NB4 (cell line): ENCODE data around the gene TMEM44.

Experiments
- DNase-seq: peaks from one replicate; pipeline ENCODE4 v3.0.0; 2010; ENCODE audit warnings: low read depth
- H3K4me3 ChIP-seq: one replicate; pipeline ENCODE4 v1.5.1; 2011; ENCODE audit warnings: mild to moderate bottlenecking, low read depth, low read length, moderate library complexity
- MYC ChIP-seq: IDR thresholded peaks from 2 replicates; pipeline ENCODE4 v1.6.1; 2011; ENCODE audit warnings: low read depth, low read length
- POLR2A ChIP-seq: IDR thresholded peaks from 2 replicates; pipeline ENCODE4 v1.6.1; 2011; ENCODE audit warnings: mild to moderate bottlenecking; ENCODE audit not compliant: insufficient read length; ENCODE audit errors: extremely low read depth
- TF ChIP-seq, protein P1 (sequence below): IDR thresholded peaks from 2 replicates; pipeline ENCODE4 v1.6.1; 2011; ENCODE audit warnings: low read depth, low read length
- TF ChIP-seq, protein P2 (sequence below): IDR thresholded peaks from one replicate; pipeline ENCODE4 v1.5.1; 2012; ENCODE audit warnings: low read depth, low read length

The TMEM44 gene

GRCh38 chr3:194577986-194578905, 55.0 kb downstream of the TMEM44 start:
- no peak overlapping the region for H3K4me3 ChIP-seq
- peak; percentile 87 for DNase-seq
- TF ChIP-seq, protein P1, sequence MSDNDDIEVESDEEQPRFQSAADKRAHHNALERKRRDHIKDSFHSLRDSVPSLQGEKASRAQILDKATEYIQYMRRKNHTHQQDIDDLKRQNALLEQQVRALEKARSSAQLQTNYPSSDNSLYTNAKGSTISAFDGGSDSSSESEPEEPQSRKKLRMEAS, result no peak
- no peak for TF ChIP-seq MYC
- TF ChIP-seq POLR2A, result no peak
- TF ChIP-seq, protein P2, sequence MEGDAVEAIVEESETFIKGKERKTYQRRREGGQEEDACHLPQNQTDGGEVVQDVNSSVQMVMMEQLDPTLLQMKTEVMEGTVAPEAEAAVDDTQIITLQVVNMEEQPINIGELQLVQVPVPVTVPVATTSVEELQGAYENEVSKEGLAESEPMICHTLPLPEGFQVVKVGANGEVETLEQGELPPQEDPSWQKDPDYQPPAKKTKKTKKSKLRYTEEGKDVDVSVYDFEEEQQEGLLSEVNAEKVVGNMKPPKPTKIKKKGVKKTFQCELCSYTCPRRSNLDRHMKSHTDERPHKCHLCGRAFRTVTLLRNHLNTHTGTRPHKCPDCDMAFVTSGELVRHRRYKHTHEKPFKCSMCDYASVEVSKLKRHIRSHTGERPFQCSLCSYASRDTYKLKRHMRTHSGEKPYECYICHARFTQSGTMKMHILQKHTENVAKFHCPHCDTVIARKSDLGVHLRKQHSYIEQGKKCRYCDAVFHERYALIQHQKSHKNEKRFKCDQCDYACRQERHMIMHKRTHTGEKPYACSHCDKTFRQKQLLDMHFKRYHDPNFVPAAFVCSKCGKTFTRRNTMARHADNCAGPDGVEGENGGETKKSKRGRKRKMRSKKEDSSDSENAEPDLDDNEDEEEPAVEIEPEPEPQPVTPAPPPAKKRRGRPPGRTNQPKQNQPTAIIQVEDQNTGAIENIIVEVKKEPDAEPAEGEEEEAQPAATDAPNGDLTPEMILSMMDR, result no peak

DNA sequence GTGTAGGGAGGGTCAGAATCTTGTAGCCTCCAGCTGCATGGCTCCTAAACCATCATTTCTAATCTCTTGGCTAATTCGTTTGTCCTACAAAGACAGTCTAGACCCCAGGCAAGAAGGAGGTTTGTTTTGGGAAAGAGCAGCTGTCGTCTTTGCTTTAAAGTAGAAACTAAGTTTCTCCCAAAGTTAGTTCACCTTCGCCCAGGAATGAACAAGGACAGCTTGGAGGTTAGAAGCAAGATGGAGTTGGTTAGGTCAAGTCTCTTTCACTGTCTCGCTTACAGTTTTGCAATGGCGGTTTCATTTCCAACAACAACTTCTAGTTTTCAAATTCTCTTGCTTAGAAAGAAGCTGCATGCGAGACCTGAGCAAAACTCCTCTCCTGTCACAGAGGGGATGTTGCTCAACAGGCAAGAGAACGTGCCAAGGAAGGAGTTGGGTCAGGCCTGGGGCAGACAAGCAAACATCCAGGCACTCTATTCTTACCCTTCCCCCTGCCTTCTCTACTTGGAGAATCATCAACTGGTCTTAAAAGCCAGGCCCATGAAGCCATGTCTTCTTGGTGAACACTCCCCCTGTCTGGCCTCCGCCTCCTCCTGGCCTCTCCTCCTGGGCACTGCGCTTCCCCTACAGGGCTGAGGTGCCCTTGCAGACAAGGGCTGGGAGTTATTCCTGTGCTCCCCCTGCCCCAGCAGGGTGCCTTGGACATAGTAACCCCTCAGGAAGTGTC, 57.6 kb downstream of the TMEM44 start:
- peak; percentile 80 for DNase-seq
- TF ChIP-seq MYC, result no peak
- no peak for TF ChIP-seq POLR2A
- TF ChIP-seq, protein P2, result no peak
- TF ChIP-seq, protein P1, result no peak
- no peak overlapping the region for H3K4me3 ChIP-seq

DNA sequence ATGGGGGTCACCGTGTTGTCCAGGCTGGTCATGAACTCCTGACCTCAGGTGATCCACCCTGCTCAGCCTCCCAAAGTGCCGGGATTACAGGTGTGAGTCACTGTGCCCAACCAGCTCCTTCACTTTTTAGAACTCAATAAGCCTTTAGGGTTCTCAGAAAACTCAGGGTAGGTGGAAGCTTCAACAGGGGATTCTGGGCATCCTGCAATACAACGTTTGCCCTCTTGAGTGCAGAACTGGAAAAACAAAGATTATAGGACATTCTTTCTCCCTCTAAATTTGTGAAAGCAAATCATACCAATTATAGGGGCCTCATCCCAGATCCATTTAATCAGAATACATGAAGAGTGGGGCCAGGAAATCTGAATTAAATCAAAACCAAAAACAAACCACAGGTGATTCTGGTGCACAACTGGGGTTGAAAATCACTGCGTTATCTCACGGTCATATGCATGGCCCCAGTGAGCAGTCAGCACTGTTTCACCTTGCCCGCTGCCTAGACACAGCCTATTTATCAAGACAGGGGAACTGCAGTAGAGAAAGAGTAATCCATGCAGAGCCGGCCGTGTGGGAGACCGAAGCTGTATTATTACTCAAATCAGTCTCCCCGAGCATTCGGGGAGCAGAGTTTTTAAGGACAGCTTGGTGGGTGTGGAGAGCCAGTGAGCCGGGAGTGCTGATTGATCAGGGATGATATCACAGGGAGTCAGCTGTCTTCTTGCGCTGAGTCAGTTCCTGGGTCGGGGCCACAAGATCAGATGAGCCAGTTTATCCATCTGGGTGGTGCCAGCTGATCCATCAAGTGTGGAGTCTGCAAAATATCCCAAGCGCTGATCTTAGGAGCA, 58.4 kb downstream of the TMEM44 start:
- H3K4me3 ChIP-seq, result no peak overlapping the region
- TF ChIP-seq, protein P1, result no peak
- TF ChIP-seq MYC (no peak), POLR2A (no peak)
- TF ChIP-seq, protein P2, result no peak
- DNase-seq, result no peak

GRCh38 chr3:194573680-194574437, 59.4 kb downstream of the TMEM44 start:
- no peak overlapping the region for H3K4me3 ChIP-seq
- DNase-seq, result peak; percentile 62
- TF ChIP-seq, protein P1, result no peak
- TF ChIP-seq, protein P2, result peak; percentile 62
- TF ChIP-seq POLR2A (no peak), MYC (no peak)

- TF ChIP-seq, protein P1, result no peak
- TF ChIP-seq, protein P2, result no peak
- no peak for TF ChIP-seq POLR2A
- TF ChIP-seq MYC, result no peak
- no peak overlapping the region for H3K4me3 ChIP-seq
- no peak for DNase-seq
Observed at GRCh38 chr3:194572944-194573491, 60.2 kb downstream of the TMEM44 start.
